Stimulated activated CD4-positive, alpha-beta T cell treated with anti-CD3 and anti-CD28 coated beads, TNF-alpha, amount 100 ng/mL, for 24 hours (primary cell): Measurements from ENCODE around the gene STX1B.
"Not testable (repeated sequence)": the region's sequence is repeated elsewhere in the genome, so short reads cannot be mapped to it uniquely, and the experiment has no call there.

Experiments
- DNase-seq, 3 experiments: peaks; one replicate each; pipeline ENCODE4 v3.0.0-alpha.2; 2020; ENCODE audit warnings: low read depth in 3 of 3

STX1B gene

GRCh38 chr16:30951750-30952149 lies 58.7 kb downstream of the STX1B start:
- DNase-seq = no peak

- DNase-seq = no peak
These were observed 59.2 kb downstream of the STX1B start for GRCh38 chr16:30951193-30951592.

GRCh38 chr16:30950516-30951065 lies 59.8 kb downstream of the STX1B start:
- DNase-seq = no peak

GRCh38 chr16:30949650-30950515 lies 60.6 kb downstream of the STX1B start:
- peak in 1 of 3 experiments; percentile 43 for DNase-seq

- peak in 1 of 3 experiments; percentile 52 for DNase-seq
These were observed 61.5 kb downstream of the STX1B start, which contains the start of gene ORAI3 for GRCh38 chr16:30948667-30949649. Gene ORAI3, plus strand, starts transcription at chr16:30949068. Its CDS starts 222 bp downstream, at chr16:30949290.

- no peak for DNase-seq
These were observed 62.4 kb downstream of the STX1B start for GRCh38 chr16:30947859-30948666.

GRCh38 chr16:30947541-30947858 lies 62.9 kb downstream of the STX1B start:
- no peak for DNase-seq

GRCh38 chr16:30946671-30947540 lies 63.5 kb downstream of the STX1B start:
- no peak for DNase-seq

GRCh38 chr16:30944352-30944751 lies 66.1 kb downstream of the STX1B start:
- no peak for DNase-seq

GRCh38 chr16:30942426-30942806 lies 68.0 kb downstream of the STX1B start:
- no peak for DNase-seq

GRCh38 chr16:30941600-30942425 lies 68.6 kb downstream of the STX1B start:
- DNase-seq = peak in 1 of 3 experiments; percentile 62

GRCh38 chr16:30939571-30939970 lies 70.9 kb downstream of the STX1B start:
- DNase-seq = not testable (repeated sequence)
